ENCODE measurements around the gene KDM5B. TPM values are rescaled to one million over a fixed set of nuclear protein-coding genes. Genes with fewer than 3 reads are reported as not detected.

Gene KDM5B
- total RNA-seq, 1 donor: 138 TPM

DNA sequence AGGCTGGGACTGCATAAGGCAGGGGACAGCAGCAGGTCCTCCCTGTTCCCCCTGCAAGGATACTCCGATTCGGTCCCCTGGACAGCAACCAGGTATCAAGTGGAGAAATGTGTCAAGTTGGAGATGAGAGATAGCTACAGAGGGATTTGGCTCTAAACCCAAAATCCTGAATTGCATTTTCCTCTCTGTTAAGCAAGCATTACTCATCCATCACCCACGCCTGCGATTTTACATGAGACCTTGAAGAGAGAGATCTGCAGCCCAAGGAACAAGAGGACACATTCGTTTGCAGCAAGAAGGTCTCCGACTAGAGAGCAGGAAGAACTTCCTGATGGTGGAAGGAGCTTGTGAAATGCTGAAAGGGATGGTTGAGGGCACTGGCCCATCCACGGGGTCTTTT is 119.8 kb downstream of the KDM5B start:
- H3K4me3 ChIP-seq (ENCODE audit: low read depth, low read length): no peak overlapping the region
- TF ChIP-seq, protein P1, sequence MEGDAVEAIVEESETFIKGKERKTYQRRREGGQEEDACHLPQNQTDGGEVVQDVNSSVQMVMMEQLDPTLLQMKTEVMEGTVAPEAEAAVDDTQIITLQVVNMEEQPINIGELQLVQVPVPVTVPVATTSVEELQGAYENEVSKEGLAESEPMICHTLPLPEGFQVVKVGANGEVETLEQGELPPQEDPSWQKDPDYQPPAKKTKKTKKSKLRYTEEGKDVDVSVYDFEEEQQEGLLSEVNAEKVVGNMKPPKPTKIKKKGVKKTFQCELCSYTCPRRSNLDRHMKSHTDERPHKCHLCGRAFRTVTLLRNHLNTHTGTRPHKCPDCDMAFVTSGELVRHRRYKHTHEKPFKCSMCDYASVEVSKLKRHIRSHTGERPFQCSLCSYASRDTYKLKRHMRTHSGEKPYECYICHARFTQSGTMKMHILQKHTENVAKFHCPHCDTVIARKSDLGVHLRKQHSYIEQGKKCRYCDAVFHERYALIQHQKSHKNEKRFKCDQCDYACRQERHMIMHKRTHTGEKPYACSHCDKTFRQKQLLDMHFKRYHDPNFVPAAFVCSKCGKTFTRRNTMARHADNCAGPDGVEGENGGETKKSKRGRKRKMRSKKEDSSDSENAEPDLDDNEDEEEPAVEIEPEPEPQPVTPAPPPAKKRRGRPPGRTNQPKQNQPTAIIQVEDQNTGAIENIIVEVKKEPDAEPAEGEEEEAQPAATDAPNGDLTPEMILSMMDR (IDR thresholded peaks at IDR 0.05; ENCODE audit: insufficient read depth, low read depth, low read length): no peak
- no peak for DNase-seq (ENCODE audit: low read depth)

DNA sequence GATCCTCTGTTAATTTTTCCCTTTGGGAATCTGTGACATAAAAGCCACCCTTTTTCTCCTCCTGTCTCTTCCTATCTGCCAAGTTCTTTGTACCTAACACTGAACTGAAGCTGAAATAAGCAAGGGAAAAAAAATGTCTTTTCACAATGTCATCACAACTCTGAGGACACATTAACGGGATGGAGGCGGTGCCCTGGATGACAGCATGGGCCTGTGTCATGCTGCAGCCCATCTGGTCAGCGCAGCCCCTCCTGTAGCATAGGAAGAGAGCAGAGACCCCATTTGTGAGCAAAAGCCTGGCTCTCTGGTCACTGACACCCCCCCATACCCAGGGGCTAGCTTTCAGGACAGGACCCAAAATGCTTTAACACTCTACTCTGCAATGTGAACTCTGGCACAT is 120.4 kb downstream of the KDM5B start:
- no peak for DNase-seq (ENCODE audit: low read depth)
- TF ChIP-seq, protein P1 (IDR thresholded peaks at IDR 0.05; ENCODE audit: insufficient read depth, low read depth, low read length): no peak
- no peak overlapping the region for H3K4me3 ChIP-seq (ENCODE audit: low read depth, low read length)

DNA sequence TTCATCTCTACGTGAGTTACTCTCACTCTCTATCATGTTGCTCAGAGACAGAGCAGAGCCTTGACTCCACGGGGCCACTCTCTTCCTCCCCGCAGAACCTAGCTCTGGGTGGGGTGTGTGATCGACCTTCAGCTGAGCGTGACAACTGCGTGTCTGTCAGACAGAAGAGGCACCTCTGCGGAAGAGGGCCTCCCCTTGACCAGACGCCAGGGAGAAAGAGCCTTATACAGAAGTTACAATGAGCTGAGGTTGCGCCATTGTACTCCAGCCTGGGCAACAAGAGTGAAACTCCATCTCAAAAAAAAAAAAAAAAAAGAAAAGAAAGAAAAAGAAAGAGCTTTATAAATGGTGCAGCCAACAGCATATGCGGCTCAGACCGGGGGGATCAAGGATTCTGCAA is 120.9 kb downstream of the KDM5B start:
- H3K4me3 ChIP-seq (ENCODE audit: low read depth, low read length): no peak overlapping the region
- DNase-seq (ENCODE audit: low read depth): no peak
- TF ChIP-seq, protein P1 (IDR thresholded peaks at IDR 0.05; ENCODE audit: insufficient read depth, low read depth, low read length): no peak

DNA sequence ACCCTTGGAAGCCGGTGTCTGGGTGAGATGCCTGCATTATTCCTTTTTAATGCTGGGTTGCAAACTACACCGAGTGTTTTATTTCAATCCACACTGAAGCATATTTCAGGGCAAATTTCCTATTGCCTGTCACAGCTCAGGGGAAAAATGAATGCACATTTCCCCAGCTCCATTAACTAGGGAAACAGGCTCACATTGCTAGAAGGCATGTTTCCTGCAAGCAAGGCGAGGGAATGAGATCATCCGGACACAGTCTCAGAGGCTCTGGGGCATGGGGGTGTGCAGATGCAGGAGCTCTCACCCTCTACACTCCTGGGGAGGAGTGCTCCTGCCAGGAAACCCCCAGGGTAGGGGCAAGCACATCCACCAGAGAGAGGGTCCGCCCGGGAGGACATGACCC is 122.6 kb downstream of the KDM5B start:
- no peak overlapping the region for H3K4me3 ChIP-seq (ENCODE audit: low read depth, low read length)

DNA sequence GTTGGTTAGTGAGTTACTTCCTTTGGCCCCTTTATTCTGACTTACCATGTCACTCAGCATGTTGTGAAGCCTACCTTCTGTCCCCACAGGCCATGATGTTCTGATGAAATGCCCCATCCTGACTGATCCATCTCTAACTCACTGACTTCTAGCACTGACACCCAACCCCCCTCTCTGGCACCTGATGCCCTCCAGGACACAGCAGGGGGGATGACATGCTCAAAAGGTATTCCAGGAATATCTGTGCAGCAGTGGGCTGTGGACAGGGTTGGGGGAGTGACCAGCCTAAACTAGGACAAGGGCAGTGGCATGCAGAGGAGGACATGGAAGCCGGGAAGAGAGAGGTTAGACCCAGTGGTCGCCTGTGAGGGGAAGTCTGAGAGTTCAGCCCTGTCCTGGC is 123.5 kb downstream of the KDM5B start:
- DNase-seq (ENCODE audit: low read depth): no peak
- no peak overlapping the region for H3K4me3 ChIP-seq (ENCODE audit: low read depth, low read length)
- TF ChIP-seq, protein P1 (IDR thresholded peaks at IDR 0.05; ENCODE audit: insufficient read depth, low read depth, low read length): no peak

More for the DNA sequence above, 122.6 kb downstream of the KDM5B start:
- TF ChIP-seq, protein P1 (IDR thresholded peaks at IDR 0.05; ENCODE audit: insufficient read depth, low read depth, low read length): no peak
- DNase-seq (ENCODE audit: low read depth): no peak

DNA sequence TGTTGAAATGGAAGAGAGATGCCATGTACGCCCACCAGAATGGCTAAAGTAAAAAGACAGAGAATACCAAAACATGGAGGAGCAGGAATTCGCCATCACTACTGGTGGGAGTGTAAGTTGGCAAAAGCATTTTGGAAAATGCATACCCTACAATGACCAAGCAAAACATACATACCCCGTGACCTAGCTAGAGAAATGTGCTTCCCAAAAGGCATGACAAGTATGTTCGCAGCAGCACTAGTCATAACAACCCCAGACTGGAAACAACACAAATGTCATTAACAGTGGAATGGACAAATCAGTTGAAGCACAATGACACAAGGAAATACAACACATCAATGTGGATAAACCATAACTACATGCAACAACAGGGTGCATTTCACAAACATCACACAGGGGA is 125.2 kb downstream of the KDM5B start:
- DNase-seq (ENCODE audit: low read depth): no peak
- TF ChIP-seq, protein P1 (IDR thresholded peaks at IDR 0.05; ENCODE audit: insufficient read depth, low read depth, low read length): no peak

DNA sequence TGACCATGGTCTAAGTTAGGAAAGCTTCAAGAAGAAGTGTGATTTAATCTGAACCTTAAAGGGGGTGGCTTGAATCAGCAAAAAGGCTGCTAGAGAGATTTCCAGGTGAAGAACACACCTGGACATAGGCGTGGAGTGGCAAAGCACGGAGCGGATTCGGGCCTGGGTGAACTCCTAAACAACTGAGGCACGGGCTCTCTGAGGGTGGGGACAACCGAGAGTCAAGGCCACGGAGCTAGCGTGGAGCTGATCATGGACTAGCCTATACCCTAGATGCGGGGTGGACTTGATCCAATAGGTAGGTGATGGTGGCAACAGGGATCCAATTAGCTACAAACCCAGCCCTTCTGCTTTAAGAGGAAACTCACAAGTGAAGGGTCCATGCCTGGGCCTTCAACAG is 125.7 kb downstream of the KDM5B start:
- TF ChIP-seq, protein P1 (IDR thresholded peaks at IDR 0.05; ENCODE audit: insufficient read depth, low read depth, low read length): no peak

More for the DNA sequence above, 125.2 kb downstream of the KDM5B start:
- no peak overlapping the region for H3K4me3 ChIP-seq (ENCODE audit: low read depth, low read length)

More for the DNA sequence above, 125.7 kb downstream of the KDM5B start:
- no peak for DNase-seq (ENCODE audit: low read depth)
- no peak overlapping the region for H3K4me3 ChIP-seq (ENCODE audit: low read depth, low read length)
